ENCODE data around the gene CENPS. TPM values are rescaled to one million over a fixed set of nuclear protein-coding genes. Genes with fewer than 3 reads are reported as not detected.

The CENPS gene
- total and polyA plus RNA-seq, 2 of the 8 experiments (the other 6 are each of a cell fraction or from before 2014, with no cell fraction given): 7.8 to 20.3 TPM

DNA sequence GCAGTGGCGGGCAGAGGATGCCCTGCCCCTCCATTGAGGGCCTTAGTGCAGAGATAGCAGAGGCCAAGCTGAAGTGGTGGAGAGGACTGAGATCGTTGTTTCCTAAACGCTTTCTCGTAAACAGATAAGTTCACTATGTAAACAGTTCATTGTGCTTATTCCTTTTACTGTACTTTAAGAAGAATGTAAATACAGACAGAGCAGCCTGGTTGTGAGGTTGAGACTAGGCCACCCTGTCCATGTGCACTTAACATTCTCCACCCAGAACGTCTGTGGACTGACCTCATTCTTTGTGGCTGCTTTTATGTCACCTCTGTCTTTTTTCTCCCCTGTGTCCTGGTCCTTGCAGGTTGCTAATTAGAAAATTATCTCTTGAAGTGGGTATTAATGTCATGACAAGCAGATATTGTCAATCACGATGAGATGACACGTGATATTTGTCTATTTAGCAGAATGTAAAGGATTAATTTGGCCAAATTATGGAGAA lies 8.5 kb downstream of the CENPS start:
- Histone ChIP-seq H4K91ac (replicated peaks; ENCODE audit: insufficient read length, low read length) (no peak overlapping the region), H3K36me3 (ENCODE audit: control insufficient read depth in 2 of 4, insufficient read depth in 4 of 4, low read length in 3 of 4) (peaks cover 0 to 5% (median 0%) of the 10 kb centered on the region in 4 experiments; a peak in 1 of 8 replicates), H3K4me2 (ENCODE audit: insufficient read depth in 1 of 2, low read depth in 2 of 2, low read length in 2 of 2) (no peak overlapping the region), H2BK20ac (ENCODE audit: low read length) (no peak overlapping the region), H3K4me3 (ENCODE audit: extremely low read depth in 1 of 4, insufficient read depth in 2 of 4, low read depth in 3 of 4, low read length in 4 of 4) (no peak overlapping the region), H3K56ac (replicated peaks; ENCODE audit: insufficient read length, low read depth, low read length) (no peak overlapping the region), H3K18ac (ENCODE audit: extremely low read depth, low read length) (no peak overlapping the region), H3K4me1 (replicated peaks in 1 of 4; ENCODE audit: control insufficient read depth in 3 of 4, insufficient read depth in 4 of 4, low read length in 3 of 4) (no peaks in the 10 kb centered on the region), H2BK15ac (ENCODE audit: low read length) (no peak overlapping the region), H3K79me2 (ENCODE audit: control insufficient read depth in 1 of 2, insufficient read depth in 2 of 2, low read length in 2 of 2) (no peaks in the 10 kb centered on the region), H3K23me2 (ENCODE audit: low read depth, low read length) (no peaks in the 10 kb centered on the region; the same call in 1 of the 2 replicates), H3K23ac (ENCODE audit: insufficient read length) (no peak overlapping the region), H4K20me1 (replicated peaks in 1 of 2; ENCODE audit: control insufficient read depth in 1 of 2, insufficient read depth in 2 of 2, low read length in 2 of 2) (no peaks in the 10 kb centered on the region), H3K9ac (replicated peaks in 1 of 4; ENCODE audit: extremely low read depth in 1 of 4, low read depth in 3 of 4, low read length in 3 of 4) (no peak overlapping the region), H3K14ac (ENCODE audit: insufficient read length) (no peak overlapping the region), H3K27ac (ENCODE audit: low read depth, low read length) (no peak overlapping the region), H4K8ac (ENCODE audit: extremely low read depth, insufficient read depth, low read length) (no peak overlapping the region), H2BK120ac (replicated peaks; ENCODE audit: low read depth, low read length) (no peak overlapping the region), H3K9me3 (ENCODE audit: insufficient read depth in 2 of 2, low read depth in 1 of 2, low read length in 1 of 2) (no peaks in the 10 kb centered on the region), H2AK5ac (ENCODE audit: low read depth, low read length) (no peak overlapping the region), H3K4ac (replicated peaks; ENCODE audit: insufficient read length, low read depth, low read length) (no peak overlapping the region), H2AFZ (ENCODE audit: low read length) (no peak overlapping the region), H2BK5ac (ENCODE audit: low read depth, low read length) (no peak overlapping the region), H2BK12ac (ENCODE audit: low read depth, low read length) (no peak overlapping the region), H3K27me3 (replicated peaks in 1 of 4; ENCODE audit: control insufficient read depth in 3 of 4, extremely low read depth in 1 of 4, insufficient read depth in 3 of 4, low read length in 3 of 4) (no peaks in the 10 kb centered on the region), H4K5ac (ENCODE audit: insufficient read length, low read depth, low read length) (no peak overlapping the region), H3K79me1 (ENCODE audit: low read depth, low read length) (no peaks in the 10 kb centered on the region; the same call in 1 of the 2 replicates)
- CTCF ChIA-PET (ENCODE audit: partially characterized antibody): interaction anchor here (0.6 to 3.2 kb wide), 4 partner anchors 8 to 1357 kb away, joined by 3 to 12 read pairs (median 4); partner anchors contain the start of gene CENPS
- 89% methylated on average over 7 of the region's 7 CpGs; no CpG with 5 or more reads in 1 of the 2 experiments for WGBS, 2 experiments (ENCODE audit: extremely low coverage in 1 of 2, insufficient coverage in 1 of 2, insufficient read length in 1 of 2, insufficient replicate concordance in 2 of 2, low coverage in 1 of 2, low lambda C conversion rate in 2 of 2, missing lambda C conversion rate in 1 of 2)
- no peak for FAIRE-seq
- DNase-seq (ENCODE audit: low read depth in 1 of 2, low spot score in 2 of 2): no peak
- TF ChIP-seq HDAC6 (IDR thresholded peaks at IDR 0.05; ENCODE audit: low read depth, low read length) (no peak), SUZ12 (IDR thresholded peaks at IDR 0.05; ENCODE audit: low read length) (no peak), TCF12 (IDR thresholded peaks at IDR 0.05; ENCODE audit: low read depth, low read length) (no peak), CEBPB (IDR thresholded peaks at IDR 0.05; ENCODE audit: low read depth, low read length) (no peak), SRF (IDR thresholded peaks at IDR 0.05; ENCODE audit: low read depth, low read length) (no peak), RBBP5 (IDR thresholded peaks at IDR 0.05; ENCODE audit: borderline replicate concordance, low read depth, low read length) (no peak), HDAC2 (IDR thresholded peaks at IDR 0.05; ENCODE audit: borderline replicate concordance in 1 of 2, low read depth in 2 of 2, low read length in 2 of 2) (no peak), FOSL1 (IDR thresholded peaks at IDR 0.05; ENCODE audit: insufficient read depth, low read depth, low read length) (no peak), GTF2F1 (IDR thresholded peaks at IDR 0.05; ENCODE audit: borderline replicate concordance, low read depth, low read length) (no peak), EZH2 (IDR thresholded peaks at IDR 0.05; ENCODE audit: low read depth, low read length, severe bottlenecking) (no peak), KDM5A (IDR thresholded peaks at IDR 0.05; ENCODE audit: low read length) (no peak)
- TF ChIP-seq, protein P1, sequence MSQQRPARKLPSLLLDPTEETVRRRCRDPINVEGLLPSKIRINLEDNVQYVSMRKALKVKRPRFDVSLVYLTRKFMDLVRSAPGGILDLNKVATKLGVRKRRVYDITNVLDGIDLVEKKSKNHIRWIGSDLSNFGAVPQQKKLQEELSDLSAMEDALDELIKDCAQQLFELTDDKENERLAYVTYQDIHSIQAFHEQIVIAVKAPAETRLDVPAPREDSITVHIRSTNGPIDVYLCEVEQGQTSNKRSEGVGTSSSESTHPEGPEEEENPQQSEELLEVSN (IDR thresholded peaks at IDR 0.05): no peak
- POLR2A ChIA-PET (ENCODE audit: partially characterized antibody): interaction anchor here (1.1 to 2.1 kb wide), 2 partner anchors 14 to 17 kb away, joined by 3 to 9 read pairs; no protein-coding TSS in a partner anchor

All from H1 (cell line).